Caki2 (cell line): Measurements from ENCODE around the gene NTN1. TPM values are rescaled to one million over a fixed set of nuclear protein-coding genes. Genes with fewer than 3 reads are reported as not detected.

Source experiments
- DNase-seq: peaks from one replicate; pipeline ENCODE4 v3.0.0-alpha.2; 2015; ENCODE audit warnings: low read depth
- in situ Hi-C: cut with HindIII; loops from 2 replicates; pipeline ENCODE4 v1.10.0; 2016; ENCODE audit warnings: low sequenced_read_pairs, low pct_unique_long_range_greater_than_20kb, mixed read lengths
- total RNA-seq: library from RNA; depleted of rRNA; stranded (reverse); fragments of >200 nt; shearing (Covaris generic); gene quantifications from 2 replicates; pipeline ENCODE4 v1.2.3, GENCODE V29; 2014; ENCODE audit warnings: low replicate concordance

Gene NTN1
- total RNA-seq, 1 experiment from 2014 or later: 11.9 TPM

DNA sequence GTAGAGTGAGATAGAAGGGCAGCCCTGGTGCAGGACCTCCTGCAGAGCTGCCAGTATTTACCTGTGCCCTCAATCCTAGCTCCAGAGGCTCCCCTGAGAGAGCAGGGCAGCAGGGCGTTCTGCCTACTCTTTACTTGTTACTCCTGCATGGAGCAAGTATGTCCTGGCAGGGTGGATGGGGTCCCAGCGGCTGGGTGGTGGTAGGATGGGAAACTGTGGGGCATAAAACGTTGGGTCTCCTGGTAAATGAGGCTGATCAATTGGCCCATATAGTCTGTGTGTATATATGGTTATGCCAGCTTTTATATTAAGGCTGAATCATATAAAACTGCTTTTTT is 192.0 kb downstream of the NTN1 start:
- in situ Hi-C loops: no loop called here
- DNase-seq: no peak

DNA sequence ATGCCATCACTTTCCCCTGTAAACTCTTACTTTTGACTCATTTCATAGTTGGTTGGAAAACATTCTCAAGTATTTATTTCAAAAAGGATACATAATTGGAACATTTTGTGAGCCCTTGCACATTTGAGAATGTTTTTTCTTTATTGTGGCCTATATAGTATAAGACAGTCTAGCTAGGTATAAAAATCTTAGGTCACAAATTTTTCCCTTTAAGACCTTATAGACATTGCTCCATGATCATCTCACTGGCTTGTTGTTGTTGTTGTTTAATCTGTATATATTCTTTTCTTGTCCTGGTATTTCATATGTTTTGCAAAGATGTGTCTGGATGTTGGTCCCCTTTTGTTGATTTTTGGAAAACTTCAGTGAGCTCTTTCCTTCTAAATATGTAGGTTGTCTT is 194.2 kb downstream of the NTN1 start:
- in situ Hi-C loops: no loop called here
- no peak for DNase-seq

- in situ Hi-C loops: no loop called here
- DNase-seq: no peak
These were observed 196.1 kb downstream of the NTN1 start for GRCh38 chr17:9217151-9218056.

DNA sequence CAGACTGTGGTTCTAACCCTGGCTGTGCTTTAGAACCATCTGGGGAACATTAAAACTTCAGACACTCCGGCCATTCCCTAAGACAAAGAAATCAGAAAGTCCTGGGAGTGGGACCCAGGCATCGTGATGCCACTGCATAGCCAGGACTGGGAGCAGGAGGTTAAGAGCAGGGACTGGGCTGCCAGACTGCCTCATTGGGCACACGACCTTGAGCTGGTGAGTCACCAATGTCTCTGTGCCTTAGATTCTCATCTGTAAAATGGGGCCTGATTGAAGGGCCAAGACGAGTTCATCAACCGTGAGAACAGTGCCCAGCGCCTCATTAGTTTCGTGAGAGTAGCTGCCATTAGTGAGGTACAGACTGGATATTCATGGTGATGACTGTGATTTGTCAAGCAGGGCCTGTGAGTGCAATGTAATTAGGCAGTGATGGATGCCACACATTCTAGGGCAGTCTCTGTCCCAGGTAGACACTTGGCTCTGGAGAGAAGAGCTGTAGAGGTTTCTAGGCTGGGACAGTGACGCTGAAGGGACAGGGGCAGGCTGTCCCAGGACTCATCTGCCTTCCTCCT is 196.8 kb downstream of the NTN1 start:
- in situ Hi-C loops: no loop called here

GRCh38 chr17:9218911-9219310 is 197.6 kb downstream of the NTN1 start:
- no peak for DNase-seq
- in situ Hi-C loops: no loop called here

More for the DNA sequence above, 196.8 kb downstream of the NTN1 start:
- no peak for DNase-seq

- in situ Hi-C loops: no loop called here
- DNase-seq: no peak
These were observed 198.5 kb downstream of the NTN1 start for GRCh38 chr17:9219631-9220397.

GRCh38 chr17:9220398-9221146 is 199.3 kb downstream of the NTN1 start:
- no peak for DNase-seq
- in situ Hi-C loops: no loop called here

- in situ Hi-C loops: no loop called here
- DNase-seq: no peak
These were observed 200.0 kb downstream of the NTN1 start for GRCh38 chr17:9221147-9221921.

- no peak for DNase-seq
- in situ Hi-C loops: no loop called here
These were observed 200.5 kb downstream of the NTN1 start for GRCh38 chr17:9221922-9222180.

GRCh38 chr17:9223531-9223930 is 202.2 kb downstream of the NTN1 start:
- in situ Hi-C loops: no loop called here
- no peak for DNase-seq

GRCh38 chr17:9224485-9224884 is 203.2 kb downstream of the NTN1 start:
- DNase-seq: no peak
- in situ Hi-C loops: no loop called here

- in situ Hi-C loops: no loop called here
- no peak for DNase-seq
These were observed 204.2 kb downstream of the NTN1 start for GRCh38 chr17:9225305-9226101.

- in situ Hi-C loops: no loop called here
- no peak for DNase-seq
These were observed 205.0 kb downstream of the NTN1 start for GRCh38 chr17:9226130-9226793.

DNA sequence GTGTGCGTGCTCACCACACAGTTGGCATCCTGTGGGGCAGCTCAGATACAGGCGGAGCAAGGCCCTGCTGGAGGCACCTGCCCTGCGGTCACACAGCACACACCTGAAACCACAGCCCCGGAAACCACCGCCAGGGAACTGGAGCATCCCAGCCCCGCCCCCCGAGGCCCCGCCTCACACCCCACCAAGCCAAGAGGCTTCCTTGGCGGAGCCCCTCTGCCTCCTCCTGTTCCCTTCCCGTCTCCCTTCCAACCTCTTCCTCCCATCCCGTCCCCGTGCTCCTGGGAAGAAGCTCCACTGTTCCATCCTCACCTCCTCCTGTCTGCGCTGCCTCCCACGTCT is 205.5 kb downstream of the NTN1 start:
- DNase-seq: no peak
- in situ Hi-C loops: no loop called here

DNA sequence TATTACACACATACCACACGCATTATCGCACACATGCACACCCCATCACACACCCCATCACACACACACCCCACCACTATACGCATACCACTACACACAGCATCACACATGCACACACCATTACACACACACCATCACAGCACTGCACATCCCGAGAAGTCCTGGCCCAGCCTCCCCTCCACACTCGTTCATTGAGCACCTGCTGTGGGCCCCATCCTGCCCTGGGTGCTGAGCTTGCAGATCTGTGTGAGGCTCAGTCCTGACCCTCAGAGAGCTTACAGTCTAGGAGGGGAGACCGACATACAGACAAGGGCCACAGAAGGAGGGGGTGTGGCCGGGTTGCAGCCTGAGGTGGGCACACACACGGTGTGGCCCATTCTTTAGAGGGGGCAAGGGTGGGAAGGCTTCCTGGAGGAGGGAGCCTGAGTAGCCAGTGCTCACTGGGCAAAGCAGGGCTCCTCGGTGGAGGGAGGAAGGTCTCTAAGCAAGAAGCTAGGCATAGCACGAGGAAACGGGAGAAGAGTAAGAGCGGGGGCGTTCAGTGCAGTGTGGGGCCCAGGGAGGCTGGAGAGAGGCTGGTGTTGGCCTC is 206.6 kb downstream of the NTN1 start:
- in situ Hi-C loops: no loop called here

GRCh38 chr17:9228408-9229159 is 207.3 kb downstream of the NTN1 start:
- in situ Hi-C loops: no loop called here
- DNase-seq: no peak

More for the DNA sequence above, 206.6 kb downstream of the NTN1 start:
- no peak for DNase-seq
